HFF-Myc (cell line): ENCODE measurements around the gene PCSK9.

ENCODE experiments used
- DNase-seq: peaks from one replicate; pipeline ENCODE4 v3.0.0-alpha.2; 2011; ENCODE audit warnings: low read depth; ENCODE audit errors: extremely low read depth
- H3K4me3 ChIP-seq: replicated peaks from 2 replicates; pipeline ENCODE4 v1.5.1; 2011; ENCODE audit warnings: low read depth, mild to moderate bottlenecking, control low read depth, low read length
- TF ChIP-seq, protein P1 (sequence below): IDR thresholded peaks from 2 replicates; pipeline ENCODE4 v1.5.1; 2012; ENCODE audit warnings: mild to moderate bottlenecking, low read depth, low read length, control low read depth; ENCODE audit errors: missing control alignments

The PCSK9 gene

DNA sequence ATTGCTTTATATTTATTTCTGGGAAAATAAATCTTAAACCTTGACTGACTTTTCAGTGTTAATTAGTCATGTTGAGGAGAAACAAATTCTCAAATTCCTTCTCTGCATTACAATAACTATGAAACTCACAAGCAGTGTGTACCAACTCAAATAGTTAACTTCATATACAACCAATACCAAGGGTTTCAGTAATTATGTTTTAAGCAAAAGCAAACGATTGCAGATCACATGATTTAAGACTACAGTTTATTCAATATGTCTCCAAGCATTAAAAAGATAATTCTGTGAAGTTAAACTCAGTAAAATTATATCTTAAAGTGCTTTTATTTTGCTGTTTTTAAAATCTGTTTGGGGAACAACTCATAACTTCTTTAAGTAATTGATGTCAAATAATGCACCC is 28.6 kb downstream of the PCSK9 start:
- H3K4me3 ChIP-seq = no peak overlapping the region
- no peak for DNase-seq
- TF ChIP-seq, protein P1, sequence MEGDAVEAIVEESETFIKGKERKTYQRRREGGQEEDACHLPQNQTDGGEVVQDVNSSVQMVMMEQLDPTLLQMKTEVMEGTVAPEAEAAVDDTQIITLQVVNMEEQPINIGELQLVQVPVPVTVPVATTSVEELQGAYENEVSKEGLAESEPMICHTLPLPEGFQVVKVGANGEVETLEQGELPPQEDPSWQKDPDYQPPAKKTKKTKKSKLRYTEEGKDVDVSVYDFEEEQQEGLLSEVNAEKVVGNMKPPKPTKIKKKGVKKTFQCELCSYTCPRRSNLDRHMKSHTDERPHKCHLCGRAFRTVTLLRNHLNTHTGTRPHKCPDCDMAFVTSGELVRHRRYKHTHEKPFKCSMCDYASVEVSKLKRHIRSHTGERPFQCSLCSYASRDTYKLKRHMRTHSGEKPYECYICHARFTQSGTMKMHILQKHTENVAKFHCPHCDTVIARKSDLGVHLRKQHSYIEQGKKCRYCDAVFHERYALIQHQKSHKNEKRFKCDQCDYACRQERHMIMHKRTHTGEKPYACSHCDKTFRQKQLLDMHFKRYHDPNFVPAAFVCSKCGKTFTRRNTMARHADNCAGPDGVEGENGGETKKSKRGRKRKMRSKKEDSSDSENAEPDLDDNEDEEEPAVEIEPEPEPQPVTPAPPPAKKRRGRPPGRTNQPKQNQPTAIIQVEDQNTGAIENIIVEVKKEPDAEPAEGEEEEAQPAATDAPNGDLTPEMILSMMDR = no peak

GRCh38 chr1:55068638-55069037 is 29.3 kb downstream of the PCSK9 start:
- no peak overlapping the region for H3K4me3 ChIP-seq

DNA sequence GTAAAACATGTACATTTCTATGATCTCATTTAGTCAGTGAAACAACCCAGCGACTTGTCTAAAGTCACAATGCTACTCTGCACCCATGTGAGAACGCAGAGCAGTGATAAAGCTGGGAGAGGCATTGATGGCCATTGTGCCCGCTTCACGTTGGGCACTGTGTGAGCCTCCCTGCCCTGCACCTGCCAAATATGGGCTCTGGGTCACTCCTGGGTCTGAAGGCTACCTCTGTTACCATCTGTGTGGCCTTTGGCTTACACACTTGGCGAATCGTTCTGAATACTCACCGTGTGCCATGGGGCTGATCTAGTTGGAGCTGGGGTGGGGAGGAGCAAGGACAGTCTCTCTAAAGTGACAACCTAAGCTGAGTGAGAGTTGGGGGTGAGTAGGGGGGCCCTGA is 29.9 kb downstream of the PCSK9 start:
- no peak overlapping the region for H3K4me3 ChIP-seq
- no peak for DNase-seq
- TF ChIP-seq, protein P1 = no peak

More at GRCh38 chr1:55068638-55069037, 29.3 kb downstream of the PCSK9 start:
- DNase-seq = no peak
- TF ChIP-seq, protein P1 = no peak

- no peak overlapping the region for H3K4me3 ChIP-seq
- DNase-seq = no peak
- TF ChIP-seq, protein P1 = no peak
Observed at GRCh38 chr1:55070293-55071164, 31.2 kb downstream of the PCSK9 start.

DNA sequence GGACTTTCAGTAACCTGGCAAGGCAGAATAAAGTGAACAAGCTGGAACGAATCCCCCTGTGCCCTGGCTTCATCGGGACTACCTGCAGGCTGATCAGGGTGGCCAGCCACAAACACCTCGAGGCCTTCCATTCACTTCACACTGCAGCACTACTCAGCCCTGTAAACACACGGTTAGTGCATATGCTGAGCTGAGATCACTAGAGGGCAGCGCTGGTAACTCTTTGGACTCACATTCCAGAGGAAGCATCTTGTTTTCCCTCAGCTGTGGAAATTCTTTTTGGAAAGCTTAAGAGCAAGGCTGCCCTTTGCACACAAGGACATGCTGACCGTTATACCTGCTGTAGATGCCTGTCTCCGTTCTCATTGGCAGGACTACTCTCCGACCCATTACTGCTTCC is 32.1 kb downstream of the PCSK9 start:
- TF ChIP-seq, protein P1 = peak; percentile 65
- no peak for DNase-seq
- H3K4me3 ChIP-seq = no peak overlapping the region

- H3K4me3 ChIP-seq = no peak overlapping the region
- no peak for DNase-seq
- TF ChIP-seq, protein P1 = no peak
Observed at GRCh38 chr1:55073187-55073916, 34.0 kb downstream of the PCSK9 start.
